Measurements from ENCODE around the gene WEE1. TPM values are rescaled to one million over a fixed set of nuclear protein-coding genes. Genes with fewer than 3 reads are reported as not detected.

The WEE1 gene
- total RNA-seq, 2 donors from 2014 or later = 52.0 to 103 TPM

DNA sequence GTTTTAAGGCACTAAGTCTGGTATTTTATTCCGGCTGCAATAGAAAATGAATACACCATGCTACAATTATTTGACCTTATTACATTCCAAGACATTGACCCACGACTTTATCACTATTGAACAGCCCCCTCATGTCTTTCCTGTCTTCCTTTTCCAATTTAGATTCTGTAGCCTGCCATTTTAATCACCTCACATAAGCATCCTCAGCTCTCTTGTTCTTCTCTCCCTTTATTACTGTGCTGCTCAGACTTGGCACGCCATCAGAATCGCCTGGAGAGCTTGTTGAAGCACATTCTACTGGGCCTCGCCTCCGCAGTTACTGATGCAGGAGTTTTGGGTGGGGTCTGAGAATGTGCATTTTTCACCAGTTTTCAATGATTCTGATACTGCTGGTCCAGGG, 51.7 kb downstream of the WEE1 start:
- Histone ChIP-seq H3K4me3 (no peak overlapping the region), H3K4me1 (peaks cover 0 to 12% of the 10 kb centered on the region in 2 donors), H3K9me3 (no peaks in the 10 kb centered on the region), H3K27ac (no peak overlapping the region), H3K27me3 (no peaks in the 10 kb centered on the region), H3K36me3 (no peaks in the 10 kb centered on the region)
- DNase-seq (ENCODE audit: low spot score) = no peak
- TF ChIP-seq, protein P1, sequence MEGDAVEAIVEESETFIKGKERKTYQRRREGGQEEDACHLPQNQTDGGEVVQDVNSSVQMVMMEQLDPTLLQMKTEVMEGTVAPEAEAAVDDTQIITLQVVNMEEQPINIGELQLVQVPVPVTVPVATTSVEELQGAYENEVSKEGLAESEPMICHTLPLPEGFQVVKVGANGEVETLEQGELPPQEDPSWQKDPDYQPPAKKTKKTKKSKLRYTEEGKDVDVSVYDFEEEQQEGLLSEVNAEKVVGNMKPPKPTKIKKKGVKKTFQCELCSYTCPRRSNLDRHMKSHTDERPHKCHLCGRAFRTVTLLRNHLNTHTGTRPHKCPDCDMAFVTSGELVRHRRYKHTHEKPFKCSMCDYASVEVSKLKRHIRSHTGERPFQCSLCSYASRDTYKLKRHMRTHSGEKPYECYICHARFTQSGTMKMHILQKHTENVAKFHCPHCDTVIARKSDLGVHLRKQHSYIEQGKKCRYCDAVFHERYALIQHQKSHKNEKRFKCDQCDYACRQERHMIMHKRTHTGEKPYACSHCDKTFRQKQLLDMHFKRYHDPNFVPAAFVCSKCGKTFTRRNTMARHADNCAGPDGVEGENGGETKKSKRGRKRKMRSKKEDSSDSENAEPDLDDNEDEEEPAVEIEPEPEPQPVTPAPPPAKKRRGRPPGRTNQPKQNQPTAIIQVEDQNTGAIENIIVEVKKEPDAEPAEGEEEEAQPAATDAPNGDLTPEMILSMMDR (IDR thresholded peaks at IDR 0.05) = no peak

DNA sequence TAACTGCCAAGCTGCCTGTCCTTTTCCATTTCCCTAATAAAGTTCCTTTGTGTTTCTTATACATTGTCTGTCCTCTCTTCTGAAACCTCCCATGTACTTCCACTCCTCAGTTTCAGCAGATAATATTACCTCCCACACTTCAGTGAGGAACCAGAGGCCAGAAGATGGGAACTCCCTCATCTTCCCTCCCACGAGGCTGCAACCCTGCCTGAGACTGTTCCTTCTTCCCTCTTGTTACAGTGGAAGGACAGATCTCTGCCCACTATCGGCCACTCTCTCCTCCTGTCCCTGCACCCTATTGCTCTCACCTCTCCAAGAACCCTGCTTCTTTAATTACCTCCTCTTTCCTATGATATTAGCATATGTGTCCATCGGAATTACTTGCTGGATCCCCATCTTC, 52.3 kb downstream of the WEE1 start:
- Histone ChIP-seq H3K4me1 (peaks cover 0 to 12% of the 10 kb centered on the region in 2 donors), H3K4me3 (no peak overlapping the region), H3K9me3 (no peaks in the 10 kb centered on the region), H3K27me3 (no peaks in the 10 kb centered on the region), H3K27ac (no peak overlapping the region), H3K36me3 (no peaks in the 10 kb centered on the region)
- TF ChIP-seq, protein P1 (IDR thresholded peaks at IDR 0.05) = no peak
- no peak for DNase-seq (ENCODE audit: low spot score)

DNA sequence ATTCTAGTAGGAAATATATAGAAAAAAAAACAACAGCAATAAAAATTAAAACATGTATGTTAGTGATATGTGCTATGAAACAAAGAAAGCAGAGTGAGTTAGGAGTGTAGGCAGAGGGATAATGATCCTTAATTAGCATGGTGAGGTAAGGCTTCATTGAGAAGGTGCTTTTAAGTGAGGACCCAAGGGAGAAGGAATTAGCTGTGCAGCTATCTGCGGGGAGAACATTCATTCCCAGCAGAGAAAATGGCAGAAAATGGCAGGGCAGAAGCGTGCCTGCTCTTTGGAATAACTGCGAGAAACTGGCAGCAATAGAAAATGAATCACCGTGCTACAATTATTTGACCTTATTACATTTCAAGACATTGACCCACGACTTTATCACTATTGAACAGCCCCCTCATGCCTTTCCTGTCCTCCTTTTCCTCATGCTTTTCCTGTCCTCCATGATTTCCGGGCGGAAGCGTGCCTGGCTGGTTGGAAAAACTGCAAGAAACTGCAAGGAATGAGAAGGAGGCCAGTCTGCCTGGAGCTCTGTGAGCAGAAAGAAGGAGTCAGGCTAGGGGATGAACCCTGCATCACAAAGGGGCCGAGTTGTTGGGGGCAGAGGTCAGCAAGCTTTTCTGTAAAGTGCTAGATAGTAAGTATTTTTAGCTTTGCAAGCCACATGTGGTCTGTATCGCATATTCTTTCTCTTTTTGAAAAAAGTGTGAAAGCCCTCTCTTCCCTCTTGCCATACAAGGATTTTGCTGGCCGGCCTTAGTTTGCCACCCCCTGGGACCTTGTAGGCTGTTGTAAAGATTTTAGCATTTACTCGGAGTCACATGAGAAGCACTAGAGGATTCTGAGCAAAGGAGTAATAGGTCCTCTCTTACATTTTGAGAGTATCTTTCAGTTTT, 53.3 kb downstream of the WEE1 start:
- Histone ChIP-seq H3K27ac (peak overlapping the region in 1 of 2 donors; percentile 24), H3K27me3 (no peaks in the 10 kb centered on the region), H3K9me3 (no peaks in the 10 kb centered on the region), H3K36me3 (no peaks in the 10 kb centered on the region), H3K4me3 (no peak overlapping the region), H3K4me1 (peaks cover 0 to 12% of the 10 kb centered on the region in 2 donors)
- peak; percentile 58 for DNase-seq (ENCODE audit: low spot score)
- TF ChIP-seq, protein P1 (IDR thresholded peaks at IDR 0.05) = no peak

DNA sequence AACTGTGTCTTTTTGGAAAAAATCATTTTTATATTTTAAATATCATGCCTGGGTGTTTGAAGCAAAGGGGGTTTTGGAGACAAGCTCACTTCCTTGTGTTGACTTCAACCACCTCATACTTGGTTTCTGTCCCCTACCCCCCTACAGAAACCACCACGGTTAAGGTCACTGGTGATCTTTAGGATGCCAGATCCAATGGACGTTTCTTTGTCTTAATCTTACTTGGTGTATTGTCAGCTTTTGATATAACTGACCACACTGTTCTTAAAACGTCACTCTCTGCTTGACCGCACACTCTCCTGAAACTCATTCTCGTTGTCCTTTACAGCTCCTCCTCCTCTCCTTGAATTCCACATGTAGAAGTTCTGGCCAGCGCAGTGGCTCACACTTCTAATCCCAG, 55.6 kb downstream of the WEE1 start:
- H3K4me3 ChIP-seq = no peak overlapping the region
- H3K36me3 ChIP-seq = no peaks in the 10 kb centered on the region
- no peak overlapping the region for H3K27ac ChIP-seq
- no peaks in the 10 kb centered on the region for H3K9me3 ChIP-seq
- TF ChIP-seq, protein P1 (IDR thresholded peaks at IDR 0.05) = no peak
- H3K27me3 ChIP-seq = no peaks in the 10 kb centered on the region
- peaks cover 0 to 12% of the 10 kb centered on the region in 2 donors for H3K4me1 ChIP-seq
- DNase-seq (ENCODE audit: low spot score) = no peak

DNA sequence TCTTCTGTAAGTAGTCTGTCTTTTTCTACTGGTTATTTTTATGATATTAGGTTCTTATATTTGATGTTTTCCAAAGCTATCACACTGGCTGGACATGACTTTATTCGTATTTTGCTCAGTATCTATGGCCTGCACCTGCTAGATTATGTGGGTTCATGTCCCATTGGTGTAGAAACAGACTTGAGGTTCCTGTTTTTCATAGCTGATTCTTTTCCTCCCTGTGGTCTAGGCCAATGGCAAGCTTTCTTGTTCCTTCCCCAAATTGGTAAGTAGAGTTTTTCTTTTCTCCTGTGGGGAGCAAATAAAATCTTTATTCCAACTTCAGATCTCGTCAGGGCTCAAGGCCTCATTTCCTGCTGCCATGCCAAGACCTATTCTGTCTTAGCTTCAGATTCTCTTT, 60.2 kb downstream of the WEE1 start:
- H3K36me3 ChIP-seq = no peaks in the 10 kb centered on the region
- TF ChIP-seq, protein P1 (IDR thresholded peaks at IDR 0.05) = no peak
- H3K27me3 ChIP-seq = no peaks in the 10 kb centered on the region
- H3K4me3 ChIP-seq = no peak overlapping the region
- no peaks in the 10 kb centered on the region for H3K9me3 ChIP-seq
- no peak overlapping the region for H3K27ac ChIP-seq
- no peak for DNase-seq (ENCODE audit: low spot score)
- H3K4me1 ChIP-seq = no peaks in the 10 kb centered on the region

All from right atrium auricular region (tissue), 2 donors.